A673 (cell line): ENCODE data around the gene LIMK1. TPM values are rescaled to one million over a fixed set of nuclear protein-coding genes. Genes with fewer than 3 reads are reported as not detected.

ENCODE experiments used
- BruUV-seq: library from RNA; stranded (reverse); fragments of 400-500 nt; replicated peaks from 2 replicates; lab custom pipeline; 2021; lab: Mats Ljungman, UMichigan
- CTCF ChIA-PET: fragments of 300-600 bp; sonication (Branson Sonifier 250); formaldehyde crosslinking; loops from one replicate; lab custom pipeline; 2022; ENCODE audit warnings: antibody characterized with exemption; lab: Charles Lee
- POLR2A ChIA-PET: fragments of 300-600 bp; sonication (Branson Sonifier 250); formaldehyde crosslinking; loops from one replicate; lab custom pipeline; 2022; ENCODE audit warnings: antibody characterized with exemption; ENCODE audit not compliant: low non-redundant PET; lab: Charles Lee
- DNase-seq: peaks from one replicate; pipeline ENCODE4 v3.0.0-alpha.2; 2015; ENCODE audit warnings: low spot score
- H3K27ac ChIP-seq: fragments of 200-600 bp; sonication (generic); 2 replicates; pipeline ENCODE4 v1.5.1; 2016; ENCODE audit warnings: mixed run types, low read depth, mild to moderate bottlenecking, mixed read lengths, antibody characterized with exemption, low read length; ENCODE audit not compliant: poor library complexity, severe bottlenecking
- H3K27me3 ChIP-seq: fragments of 200-600 bp; sonication (generic); replicated peaks from 2 replicates; pipeline ENCODE4 v1.6.1; 2017; ENCODE audit warnings: mixed run types, low read depth, mild to moderate bottlenecking, mixed read lengths, antibody characterized with exemption, low read length; ENCODE audit not compliant: insufficient read depth, poor library complexity
- H3K36me3 ChIP-seq: fragments of 200-600 bp; sonication (generic); 2 replicates; pipeline ENCODE4 v1.6.1; 2016; ENCODE audit warnings: mixed run types, mild to moderate bottlenecking, mixed read lengths, antibody characterized with exemption, low read length; ENCODE audit not compliant: insufficient read depth, poor library complexity, severe bottlenecking
- H3K4me1 ChIP-seq: fragments of 200-600 bp; sonication (generic); 2 replicates; pipeline ENCODE4 v1.6.1; 2017; ENCODE audit warnings: mixed run types, mild to moderate bottlenecking, mixed read lengths, antibody characterized with exemption, low read length; ENCODE audit not compliant: insufficient read depth, poor library complexity, severe bottlenecking
- H3K4me3 ChIP-seq: fragments of 200-600 bp; sonication (generic); 2 replicates; pipeline ENCODE4 v1.5.1; 2016; ENCODE audit warnings: low read depth, mixed run types, mild to moderate bottlenecking, mixed read lengths, low read length; ENCODE audit not compliant: poor library complexity, severe bottlenecking
- H3K9me3 ChIP-seq: fragments of 200-600 bp; sonication (generic); 2 replicates; pipeline ENCODE4 v1.6.1; 2016; ENCODE audit warnings: mixed run types, low read depth, mild to moderate bottlenecking, mixed read lengths, antibody characterized with exemption, low read length; ENCODE audit not compliant: poor library complexity, severe bottlenecking
- EZH2 ChIP-seq: fragments of 200-600 bp; sonication (generic); IDR thresholded peaks from 2 replicates; pipeline ENCODE4 v1.6.1; 2017; ENCODE audit warnings: borderline replicate concordance, low read depth, mild to moderate bottlenecking, mixed read lengths, antibody characterized with exemption, low read length; ENCODE audit not compliant: poor library complexity, severe bottlenecking
- intact Hi-C: fragments of 100-400 bp; cut with micrococcal nuclease; formaldehyde crosslinking; loops from one replicate; pipeline ENCODE4 v1.10.0; 2022; ENCODE audit not compliant: unreplicated experiment
- total RNA-seq: library from RNA; stranded (reverse); gene quantifications from 2 replicates; pipeline ENCODE4 v1.2.3, GENCODE V29; 2021
- TF ChIP-seq, protein P1 (sequence below): fragments of 300-800, 200-600 bp; sonication (generic); conservative IDR thresholded peaks from 2 replicates; pipeline ENCODE4 v1.5.1; 2017; ENCODE audit warnings: low read depth, mild to moderate bottlenecking, antibody characterized with exemption, low read length, moderate library complexity, mixed read lengths

LIMK1 gene
- total RNA-seq, 1 experiment from 2014 or later = 59.3 TPM

DNA sequence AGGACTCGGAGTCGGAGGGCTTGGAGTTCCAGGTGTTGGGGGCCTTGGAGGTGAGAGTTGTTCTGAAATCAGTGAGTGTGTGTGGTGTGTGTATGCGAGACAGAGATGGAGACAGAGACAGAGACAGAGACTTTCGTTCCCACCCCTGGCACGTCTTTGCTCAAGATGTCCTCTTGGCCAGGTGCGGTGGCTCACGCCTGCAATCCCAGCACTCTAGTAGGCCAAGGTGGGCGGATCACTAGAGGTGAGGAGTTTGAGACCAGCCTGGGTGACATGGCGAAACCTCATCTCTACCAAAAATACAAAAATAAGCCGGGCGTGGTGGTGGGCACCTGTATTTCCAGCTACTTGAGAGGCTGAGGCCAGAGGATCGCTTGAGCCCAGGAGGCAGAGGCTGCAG lies 20.0 kb upstream of the LIMK1 start:
- DNase-seq = no peak
- intact Hi-C loops = no loop called here
- CTCF ChIA-PET = no interaction called here
- TF ChIP-seq, protein P1, sequence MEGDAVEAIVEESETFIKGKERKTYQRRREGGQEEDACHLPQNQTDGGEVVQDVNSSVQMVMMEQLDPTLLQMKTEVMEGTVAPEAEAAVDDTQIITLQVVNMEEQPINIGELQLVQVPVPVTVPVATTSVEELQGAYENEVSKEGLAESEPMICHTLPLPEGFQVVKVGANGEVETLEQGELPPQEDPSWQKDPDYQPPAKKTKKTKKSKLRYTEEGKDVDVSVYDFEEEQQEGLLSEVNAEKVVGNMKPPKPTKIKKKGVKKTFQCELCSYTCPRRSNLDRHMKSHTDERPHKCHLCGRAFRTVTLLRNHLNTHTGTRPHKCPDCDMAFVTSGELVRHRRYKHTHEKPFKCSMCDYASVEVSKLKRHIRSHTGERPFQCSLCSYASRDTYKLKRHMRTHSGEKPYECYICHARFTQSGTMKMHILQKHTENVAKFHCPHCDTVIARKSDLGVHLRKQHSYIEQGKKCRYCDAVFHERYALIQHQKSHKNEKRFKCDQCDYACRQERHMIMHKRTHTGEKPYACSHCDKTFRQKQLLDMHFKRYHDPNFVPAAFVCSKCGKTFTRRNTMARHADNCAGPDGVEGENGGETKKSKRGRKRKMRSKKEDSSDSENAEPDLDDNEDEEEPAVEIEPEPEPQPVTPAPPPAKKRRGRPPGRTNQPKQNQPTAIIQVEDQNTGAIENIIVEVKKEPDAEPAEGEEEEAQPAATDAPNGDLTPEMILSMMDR = no peak
- TF ChIP-seq EZH2 = no peak
- H3K27ac ChIP-seq = no peak overlapping the region
- BruUV-seq = no TSS peak
- no peaks in the 10 kb centered on the region for H3K9me3 ChIP-seq
- H3K4me1 ChIP-seq = no peaks in the 10 kb centered on the region
- H3K36me3 ChIP-seq = no peaks in the 10 kb centered on the region
- no peaks in the 10 kb centered on the region for H3K27me3 ChIP-seq
- no peak overlapping the region for H3K4me3 ChIP-seq
- POLR2A ChIA-PET = no interaction called here

DNA sequence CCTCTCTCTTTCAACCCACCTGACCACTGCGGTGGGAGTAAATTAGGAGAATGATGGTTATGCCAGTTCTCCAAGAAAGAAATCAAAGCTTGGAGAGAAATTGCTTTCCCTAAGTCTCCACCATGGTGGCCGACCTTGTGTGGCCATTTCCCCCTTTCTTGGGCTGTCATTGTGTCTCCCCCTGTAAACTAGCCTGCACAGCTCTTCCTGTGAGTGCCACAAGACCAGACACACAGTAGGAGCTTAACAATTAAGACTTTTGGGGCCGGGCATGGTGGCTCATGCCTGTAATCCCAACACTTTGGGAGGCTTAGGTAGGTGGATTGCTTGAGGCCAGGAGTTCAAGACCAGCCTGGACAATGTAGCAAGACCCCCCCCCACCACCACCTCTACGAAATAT lies 18.9 kb upstream of the LIMK1 start:
- DNase-seq = no peak
- no peaks in the 10 kb centered on the region for H3K27me3 ChIP-seq
- CTCF ChIA-PET = no interaction called here
- H3K27ac ChIP-seq = no peak overlapping the region
- no peaks in the 10 kb centered on the region for H3K36me3 ChIP-seq
- no peak overlapping the region for H3K4me3 ChIP-seq
- no peaks in the 10 kb centered on the region for H3K4me1 ChIP-seq
- H3K9me3 ChIP-seq = no peaks in the 10 kb centered on the region
- no peak for TF ChIP-seq EZH2
- TF ChIP-seq, protein P1 = no peak
- intact Hi-C loops = loop anchor here (5.0 kb wide), 2 partner anchors 123 to 338 kb away; no protein-coding TSS in a partner anchor
- BruUV-seq = no TSS peak
- POLR2A ChIA-PET = interaction anchor here (0.6 kb wide), 1 partner anchor 112 kb away, joined by 5 read pairs; no protein-coding TSS in a partner anchor

DNA sequence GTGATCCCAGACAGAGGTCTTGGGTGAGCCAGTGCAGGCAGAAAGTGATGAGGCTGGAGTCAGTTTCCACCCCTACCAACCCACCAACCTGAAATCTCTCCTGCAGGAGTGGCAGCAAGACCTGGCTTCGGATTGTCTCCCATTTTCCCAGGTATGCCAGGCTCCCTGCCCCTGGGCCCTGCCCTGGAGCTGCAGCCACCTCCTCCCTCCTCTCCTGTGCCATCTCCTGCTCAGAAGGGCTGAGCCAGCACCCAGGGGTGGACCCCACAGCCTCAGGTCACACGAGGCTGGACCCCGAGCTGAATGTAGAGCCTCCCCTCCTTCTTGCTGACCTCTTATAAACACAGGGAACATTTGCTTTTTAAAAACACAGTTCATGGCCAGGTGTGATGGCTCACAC lies 17.0 kb upstream of the LIMK1 start:
- no peaks in the 10 kb centered on the region for H3K9me3 ChIP-seq
- no peaks in the 10 kb centered on the region for H3K4me1 ChIP-seq
- DNase-seq = no peak
- BruUV-seq = no TSS peak
- CTCF ChIA-PET = no interaction called here
- H3K27ac ChIP-seq = no peak overlapping the region
- intact Hi-C loops = loop anchor here (5.0 kb wide), 2 partner anchors 121 to 336 kb away; no protein-coding TSS in a partner anchor
- no peak overlapping the region for H3K4me3 ChIP-seq
- POLR2A ChIA-PET = no interaction called here
- no peak for TF ChIP-seq EZH2
- TF ChIP-seq, protein P1 = no peak
- no peaks in the 10 kb centered on the region for H3K27me3 ChIP-seq
- no peaks in the 10 kb centered on the region for H3K36me3 ChIP-seq
